ENCODE results near the gene IL25.

- TF ChIP-seq CTCF (IDR thresholded peaks at IDR 0.05; ENCODE audit: low read length) (peak; percentile 85), EZH2 (IDR thresholded peaks at IDR 0.05; ENCODE audit: borderline replicate concordance, low read length) (no peak)
These were observed 44.5 kb upstream of the IL25 start for GRCh38 chr14:23327947-23328744.

Data from OCI-LY1 (cell line).